Activated naive CD4-positive, alpha-beta T cell treated with anti-CD3 and anti-CD28 coated beads, Interleukin-2, amount 50 U/mL, for 16 hours (primary cell): ENCODE measurements around the gene CREB5.

Experiments used
- DNase-seq: peaks from one replicate; pipeline ENCODE4 v3.0.0-alpha.2; 2020

Gene CREB5

DNA sequence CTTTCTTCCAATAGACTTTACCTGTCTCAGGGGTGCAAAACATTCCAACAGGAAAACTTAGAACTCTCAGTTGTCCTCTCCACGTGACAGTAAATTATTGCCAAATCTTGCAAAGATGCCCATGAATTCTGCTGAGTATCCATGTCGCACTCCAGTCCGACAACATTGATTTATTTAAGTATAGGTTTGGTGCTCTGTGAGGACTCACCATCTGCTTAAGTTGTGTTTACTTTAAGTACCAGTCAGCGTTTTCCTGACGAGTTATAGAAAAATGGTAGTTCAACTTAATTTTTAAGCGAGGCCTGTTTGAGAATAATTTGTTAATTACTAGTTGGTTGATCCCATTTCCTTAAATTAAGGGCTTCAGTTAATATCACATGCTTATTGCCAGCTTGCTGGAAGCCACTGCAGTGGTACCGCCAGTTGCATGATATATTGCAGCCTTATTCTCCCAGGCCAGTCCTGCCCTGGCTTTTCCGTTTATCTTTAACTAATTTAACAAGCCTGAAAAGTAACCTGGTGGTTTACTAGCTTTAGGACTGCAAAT, 27.8 kb downstream of the CREB5 start:
- DNase-seq: no peak

DNA sequence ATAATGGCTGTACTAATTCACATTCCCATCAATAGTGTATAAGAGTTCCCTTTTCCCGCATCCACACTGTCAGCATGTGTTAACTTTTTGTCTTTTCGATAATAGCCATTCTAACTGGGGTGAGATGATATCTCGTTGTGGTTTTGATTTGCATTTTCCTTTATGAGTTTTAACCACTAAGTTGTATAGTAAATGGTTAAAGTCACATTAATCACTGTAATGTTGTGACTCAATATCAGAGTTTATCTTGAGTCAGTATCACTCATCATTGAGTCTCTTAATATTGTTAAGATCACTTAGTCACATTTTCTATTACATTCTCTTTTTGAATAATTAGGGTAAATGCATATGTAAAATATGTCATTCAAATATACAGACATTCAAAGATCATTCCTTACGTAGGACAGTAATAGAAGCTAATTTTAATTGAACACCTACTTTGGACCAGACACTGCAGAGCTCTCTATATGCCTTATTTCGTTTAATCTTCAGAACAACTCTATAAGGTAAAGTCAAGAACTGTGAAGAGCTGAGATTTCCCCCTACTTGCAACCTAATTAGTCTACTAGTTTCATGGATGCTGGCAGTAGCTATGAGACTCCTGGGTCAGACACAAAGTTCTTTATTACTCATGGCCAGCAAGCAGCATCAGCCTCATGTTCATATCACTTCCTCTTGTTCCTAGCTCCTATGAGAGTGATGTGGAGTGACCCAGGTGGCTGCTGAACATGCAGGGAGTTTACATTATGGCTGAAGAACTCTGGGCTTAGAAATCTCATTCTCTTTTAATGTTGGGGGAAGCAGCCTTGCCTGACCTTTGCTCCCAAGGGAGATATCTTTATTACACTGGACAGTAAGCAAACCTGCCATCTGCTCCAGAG, 30.5 kb downstream of the CREB5 start:
- DNase-seq: no peak

DNA sequence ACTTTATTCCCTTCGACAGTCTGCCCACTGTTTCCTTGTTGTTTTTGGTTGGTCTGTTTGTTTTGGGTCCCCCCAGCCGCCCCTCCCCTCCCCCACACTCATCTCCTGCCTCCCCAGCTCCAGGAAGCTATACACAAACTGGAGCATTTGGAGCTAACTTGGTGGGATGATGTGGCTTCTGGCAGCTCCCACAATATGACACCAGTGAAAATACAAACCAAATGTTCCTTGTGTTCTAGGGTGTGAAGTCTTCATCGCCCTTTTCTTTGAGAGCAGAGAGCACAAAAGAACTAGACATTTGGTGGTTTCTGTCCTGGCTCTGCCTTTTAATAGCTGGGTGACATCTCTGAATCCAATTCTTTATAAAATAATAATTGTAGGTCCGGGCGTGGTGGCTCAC, 33.8 kb downstream of the CREB5 start:
- no peak for DNase-seq

DNA sequence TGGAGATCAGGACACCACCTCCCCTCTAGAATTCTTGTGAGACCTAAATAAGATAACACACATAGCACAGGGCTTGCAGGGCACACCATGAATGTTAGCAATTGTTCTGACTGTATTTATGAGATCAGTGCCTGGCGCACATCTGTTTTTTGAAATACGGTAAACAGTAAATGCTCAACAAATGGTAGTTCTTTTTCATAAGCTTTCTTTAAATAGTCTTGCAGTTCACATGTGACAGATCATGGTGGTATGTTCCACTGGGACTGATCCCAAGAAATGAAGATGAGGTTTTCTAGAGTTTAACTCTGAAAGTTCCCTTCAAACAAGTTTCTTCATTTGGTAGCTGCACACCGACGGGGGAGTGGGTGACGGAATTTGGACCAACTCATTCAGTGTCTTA, 34.8 kb downstream of the CREB5 start:
- DNase-seq: no peak

DNA sequence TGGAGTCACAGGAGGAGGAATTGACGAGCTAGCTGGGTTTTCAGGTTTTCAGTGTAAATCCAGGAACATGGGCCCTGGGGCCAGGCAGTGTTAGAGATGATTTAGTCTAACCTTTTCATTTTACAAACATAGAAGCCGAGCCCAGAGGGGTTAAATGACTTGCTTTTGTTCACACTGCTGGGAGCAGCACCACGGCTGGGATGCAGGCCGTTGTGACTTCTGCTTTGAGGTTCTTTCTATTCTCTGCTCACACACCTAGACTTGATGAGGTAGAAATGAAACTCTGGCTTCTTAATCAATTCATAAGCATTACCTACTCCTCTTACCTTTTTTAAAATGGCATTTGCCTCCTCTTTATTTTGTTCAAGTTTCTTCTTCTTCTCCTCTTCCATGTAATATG, 36.4 kb downstream of the CREB5 start:
- no peak for DNase-seq

DNA sequence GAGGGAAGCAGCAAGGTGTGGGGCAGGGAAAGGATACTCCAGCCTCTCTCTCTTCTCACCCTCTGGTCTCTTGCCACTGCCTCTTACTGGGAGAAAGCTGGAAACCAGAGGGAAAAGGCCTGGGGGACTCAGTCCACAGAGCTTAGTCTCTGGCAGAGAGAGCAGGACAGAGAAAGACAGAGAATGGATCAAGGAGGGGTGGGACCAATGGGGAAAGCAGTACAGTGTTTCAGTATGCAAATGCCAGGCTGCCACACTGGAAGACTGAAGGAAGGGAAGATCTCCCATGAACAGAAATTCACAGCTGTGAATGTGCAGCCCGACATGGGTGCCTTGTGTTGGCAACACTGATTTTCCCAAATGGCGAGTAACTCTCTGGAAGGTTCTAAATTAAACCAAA, 40.4 kb downstream of the CREB5 start:
- DNase-seq: no peak

DNA sequence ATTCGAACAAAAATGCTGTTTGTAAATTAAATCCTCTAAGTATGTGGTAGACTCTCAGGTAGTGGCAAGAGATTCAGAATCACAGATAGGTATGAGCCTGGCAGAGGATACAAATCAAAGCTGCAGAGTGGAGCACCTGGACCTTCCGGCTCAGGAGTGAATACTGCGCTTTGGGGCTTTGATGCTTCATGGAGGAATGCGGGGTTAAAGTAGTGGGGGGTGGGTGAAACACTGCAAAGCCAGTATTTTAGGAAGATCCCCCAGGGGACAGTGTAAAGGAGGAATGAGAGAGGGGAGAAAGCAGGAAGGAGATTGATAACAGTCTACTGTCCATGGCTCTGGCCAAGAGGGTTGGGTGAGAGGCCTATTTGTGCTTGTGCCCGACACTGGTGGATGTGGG, 43.2 kb downstream of the CREB5 start:
- no peak for DNase-seq

DNA sequence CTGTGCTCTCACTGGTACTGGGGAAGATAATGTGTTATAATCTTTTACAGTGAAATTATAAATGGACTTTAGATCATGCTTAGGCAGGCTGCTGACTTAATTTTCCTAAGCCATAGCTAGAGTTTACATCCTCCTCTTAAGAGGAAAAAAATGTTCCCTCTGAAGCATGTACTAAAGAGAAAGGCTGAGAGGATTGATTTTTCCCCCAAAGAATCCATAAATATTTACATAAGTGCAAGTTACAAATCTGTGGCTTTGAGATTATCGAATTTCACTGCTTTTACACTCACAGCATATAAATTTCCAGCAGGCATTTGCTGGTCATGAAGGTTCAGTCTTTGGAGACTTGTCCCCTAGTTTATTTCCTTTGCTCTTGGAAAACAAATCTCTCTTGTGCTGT, 43.7 kb downstream of the CREB5 start:
- no peak for DNase-seq

DNA sequence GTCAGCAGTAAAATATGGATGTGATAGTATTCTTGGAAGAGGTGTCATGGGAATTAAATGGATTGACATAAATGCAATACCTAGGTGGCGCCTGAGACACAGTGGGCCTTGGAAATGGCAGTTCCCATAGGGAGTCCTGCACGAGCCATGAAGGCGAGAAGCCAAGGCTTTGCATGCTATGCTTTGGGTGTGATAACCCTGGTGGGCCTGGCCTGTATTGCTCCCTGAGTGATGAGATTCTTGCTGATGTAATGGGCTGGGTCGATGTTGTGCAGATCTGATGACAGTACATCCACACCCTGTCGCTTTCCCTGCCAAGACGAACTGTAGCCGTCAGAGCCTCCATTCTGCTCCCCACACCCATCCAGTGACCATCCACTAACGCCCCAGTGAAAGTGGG, 46.4 kb downstream of the CREB5 start:
- DNase-seq: no peak

DNA sequence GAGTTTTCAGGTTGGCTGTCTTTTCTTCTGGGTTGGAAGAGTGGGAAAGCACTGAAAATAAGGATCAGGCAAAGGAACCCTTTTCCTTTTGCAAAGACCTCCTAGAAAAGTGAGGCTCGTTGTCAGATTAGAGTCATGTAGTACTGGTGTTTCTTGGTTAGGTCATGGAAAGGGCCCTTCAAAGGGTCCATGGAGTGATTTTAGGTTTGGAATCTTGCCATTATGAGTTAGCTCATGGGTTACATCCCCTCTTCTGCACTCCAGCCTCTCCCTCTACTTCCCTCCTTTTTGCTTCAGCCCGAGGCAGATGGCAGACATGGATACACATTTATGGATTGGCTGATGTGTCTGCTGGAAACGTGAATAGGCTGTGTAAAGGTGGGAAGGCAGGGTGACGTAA, 47.0 kb downstream of the CREB5 start:
- no peak for DNase-seq

DNA sequence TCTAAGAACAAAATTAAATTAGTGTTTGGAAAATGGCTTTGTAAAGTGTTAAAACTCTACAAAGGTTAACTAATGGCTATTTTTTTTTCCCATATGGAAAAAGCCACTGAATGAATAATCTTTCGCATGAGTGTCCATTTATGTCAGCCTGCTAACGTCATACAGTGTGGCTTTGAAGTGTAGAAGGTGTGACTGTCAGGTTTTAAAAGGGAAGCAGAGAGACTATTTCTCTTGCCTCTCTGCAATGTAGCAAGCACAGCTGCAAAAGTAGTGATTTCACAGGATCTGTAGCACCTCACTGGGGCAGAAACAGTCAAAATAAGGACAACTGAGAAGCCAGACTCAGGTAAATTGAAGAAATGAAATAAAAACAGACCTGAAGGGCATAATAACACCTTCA, 53.4 kb downstream of the CREB5 start:
- DNase-seq: no peak

DNA sequence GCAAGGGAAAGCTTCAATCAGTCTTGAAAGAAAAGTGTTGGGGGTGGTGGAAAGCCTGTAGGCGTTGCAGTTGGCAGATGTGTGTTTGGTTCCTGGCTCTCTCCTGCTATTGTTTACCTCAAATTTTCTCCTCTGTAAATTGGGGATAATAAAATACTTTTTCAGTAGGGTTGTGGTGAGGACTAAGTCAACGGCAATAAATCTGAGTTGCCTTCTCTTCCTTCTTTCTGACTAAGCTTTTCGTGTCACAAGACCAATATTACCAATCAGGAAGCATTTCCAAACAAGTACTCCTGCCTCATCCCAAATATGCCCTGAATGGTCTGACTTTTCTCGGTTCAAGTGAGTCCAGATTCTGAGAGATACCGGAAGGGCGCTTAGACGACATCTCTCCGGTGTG, 54.0 kb downstream of the CREB5 start:
- DNase-seq: no peak

DNA sequence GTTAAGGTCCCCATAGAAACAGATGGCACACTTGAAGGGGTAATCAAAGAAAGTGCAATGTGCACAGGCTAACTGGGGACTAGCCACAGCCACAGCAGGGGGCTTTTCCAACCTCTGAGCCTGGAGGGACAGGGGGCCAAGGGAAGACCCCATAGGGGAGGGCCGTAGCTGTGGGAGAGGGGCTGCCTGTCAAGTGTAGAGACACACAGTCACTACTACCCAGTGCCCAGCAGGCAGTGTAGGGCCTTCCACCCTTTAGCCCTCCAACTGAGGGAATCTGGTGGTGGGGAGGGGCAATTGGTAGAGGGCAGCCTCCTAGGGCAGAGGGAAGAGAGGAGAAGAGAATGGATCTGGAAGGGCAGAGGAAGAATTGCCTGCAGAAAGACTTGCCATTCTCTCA, 54.6 kb downstream of the CREB5 start:
- DNase-seq: no peak

DNA sequence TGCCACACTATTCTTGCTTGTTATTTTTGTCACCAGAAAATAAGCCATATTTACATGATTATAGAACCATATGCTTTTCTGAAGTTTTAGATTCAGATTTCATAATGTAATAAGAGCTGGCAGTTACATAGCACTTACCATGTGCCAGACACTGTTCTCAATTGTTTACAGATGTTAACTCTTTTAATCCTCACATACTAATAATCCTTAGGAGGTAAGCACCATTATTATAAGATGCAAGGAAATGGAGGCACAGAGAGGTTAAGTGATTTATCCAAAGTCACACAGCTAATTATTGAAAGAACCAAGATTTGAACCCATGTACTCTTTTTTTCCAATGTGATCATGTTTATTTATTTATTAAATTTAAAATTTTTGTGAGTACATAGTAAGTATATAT, 57.2 kb downstream of the CREB5 start:
- no peak for DNase-seq

DNA sequence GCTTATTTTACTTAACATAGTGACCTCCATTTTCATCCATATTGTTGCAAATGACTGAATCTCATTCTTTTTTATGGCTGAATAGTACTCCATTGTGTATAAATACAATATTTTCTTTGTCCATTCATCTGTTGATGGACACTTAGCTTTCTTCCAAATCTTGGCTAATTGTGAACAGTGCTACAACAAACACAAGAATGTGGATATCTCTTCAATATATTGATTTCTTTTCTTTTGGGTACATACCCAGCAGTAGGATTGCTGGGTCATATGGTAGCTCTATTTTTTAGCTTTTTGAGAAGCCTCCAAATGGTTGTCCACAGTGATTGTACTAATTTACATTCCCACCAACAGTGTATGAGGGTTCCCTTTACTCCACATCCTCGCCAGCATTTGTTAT, 58.0 kb downstream of the CREB5 start:
- DNase-seq: no peak

DNA sequence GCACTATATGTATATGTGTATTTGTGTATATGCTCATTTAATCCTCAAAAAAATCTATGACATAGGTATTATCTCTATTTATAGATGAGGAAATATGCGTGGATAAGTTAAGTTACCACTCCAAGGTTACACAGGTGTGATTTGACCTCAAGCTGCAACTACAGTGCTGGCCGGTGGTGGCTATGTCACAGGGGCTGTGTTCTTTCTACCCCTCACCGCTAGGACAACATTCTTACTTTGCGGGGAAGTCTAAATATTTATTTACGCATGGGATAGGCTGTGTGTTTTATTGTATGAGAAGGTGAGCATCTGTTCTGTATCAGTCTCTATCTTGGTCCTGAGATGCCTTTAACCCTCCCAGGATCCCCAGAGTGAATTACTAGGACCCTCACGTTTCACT, 60.0 kb downstream of the CREB5 start:
- DNase-seq: no peak

DNA sequence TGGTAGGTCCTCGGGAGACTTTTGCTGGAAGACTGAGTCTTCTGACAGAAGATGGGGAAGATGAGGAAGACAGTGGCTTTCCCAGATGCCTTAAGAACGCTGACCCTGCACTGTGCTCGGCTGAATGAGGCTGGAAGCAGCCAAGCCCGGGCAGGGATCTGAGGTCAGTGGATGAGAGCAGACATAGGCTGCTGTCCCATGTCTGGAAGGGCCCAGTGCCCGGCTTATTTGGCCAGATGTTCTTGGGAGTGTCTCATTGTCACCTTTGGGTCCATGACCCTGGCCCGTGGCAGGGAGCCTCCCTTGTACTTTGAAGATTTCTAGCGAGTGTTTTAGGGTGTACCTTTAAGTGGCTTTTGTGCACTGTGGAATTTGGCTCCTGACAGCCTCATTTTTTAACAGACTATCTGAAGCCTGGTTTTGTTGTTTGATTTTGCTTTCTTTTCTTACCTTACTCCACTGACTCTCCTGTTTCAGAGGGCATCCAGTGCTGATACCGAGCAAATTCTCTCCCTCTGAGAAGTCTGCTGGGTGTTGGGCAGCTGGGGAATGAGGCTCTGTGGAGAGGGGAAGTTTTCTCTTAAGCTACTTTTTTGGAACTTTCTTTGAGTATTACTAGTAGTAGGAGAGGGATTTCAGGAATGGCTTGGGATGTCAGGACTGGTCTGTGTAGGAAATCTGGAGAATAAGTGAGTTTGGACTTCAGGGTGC, 61.4 kb downstream of the CREB5 start:
- no peak for DNase-seq

DNA sequence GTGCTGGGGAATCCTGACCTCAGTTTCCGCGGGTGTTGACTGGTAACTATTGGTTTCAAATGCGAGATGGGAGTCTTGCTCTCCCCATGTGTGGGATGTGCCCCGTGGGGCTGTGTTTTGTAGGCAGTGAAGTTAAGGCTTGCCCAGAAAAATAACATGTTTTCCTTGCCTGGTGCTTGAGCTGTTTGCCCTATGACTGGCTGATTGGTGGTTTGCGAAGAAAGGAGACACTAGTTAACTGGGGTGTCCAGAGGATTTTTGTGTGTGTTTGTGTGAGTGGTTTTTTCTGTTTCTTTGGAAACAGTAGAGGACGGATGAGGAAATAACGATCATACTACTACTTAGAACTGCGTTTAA, 61.9 kb downstream of the CREB5 start:
- DNase-seq: no peak

DNA sequence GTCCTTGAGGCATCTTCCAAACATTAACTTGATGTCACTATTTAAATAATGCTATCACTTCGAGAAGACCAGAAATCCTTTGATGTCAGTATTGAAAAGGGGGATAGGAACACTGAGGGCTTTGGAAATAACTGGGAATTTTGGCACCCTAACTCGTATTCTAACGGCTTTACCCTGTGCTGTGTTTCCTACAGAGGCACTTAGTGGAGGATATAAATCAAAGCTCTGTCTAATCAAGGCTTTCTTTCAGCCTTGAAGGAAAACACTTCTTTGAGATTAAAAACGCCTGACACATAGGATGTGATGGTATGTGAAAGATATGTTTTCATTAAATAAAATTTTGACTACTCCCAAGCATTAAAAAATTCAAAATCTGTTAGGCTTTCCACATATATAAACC, 62.3 kb downstream of the CREB5 start:
- DNase-seq: no peak

DNA sequence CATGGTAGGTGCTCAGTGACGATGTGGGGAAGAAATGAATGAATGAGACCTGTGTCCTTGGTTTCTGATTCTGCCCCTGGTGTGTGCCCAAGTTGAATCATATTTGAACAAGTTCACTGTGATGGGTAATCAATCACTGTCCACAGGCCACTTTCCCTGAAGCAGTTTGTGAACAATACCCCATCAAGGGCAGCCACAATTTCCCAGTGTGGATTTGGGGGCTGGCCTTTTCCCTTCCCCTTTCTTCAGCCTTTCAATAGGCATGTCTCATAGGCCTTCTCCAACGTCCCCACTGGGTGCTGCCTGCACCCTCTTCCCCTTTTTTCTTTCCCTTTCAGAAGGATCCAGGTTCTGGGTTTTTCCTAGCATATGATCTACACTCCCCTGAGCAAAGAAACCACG, 64.7 kb downstream of the CREB5 start:
- DNase-seq: no peak

DNA sequence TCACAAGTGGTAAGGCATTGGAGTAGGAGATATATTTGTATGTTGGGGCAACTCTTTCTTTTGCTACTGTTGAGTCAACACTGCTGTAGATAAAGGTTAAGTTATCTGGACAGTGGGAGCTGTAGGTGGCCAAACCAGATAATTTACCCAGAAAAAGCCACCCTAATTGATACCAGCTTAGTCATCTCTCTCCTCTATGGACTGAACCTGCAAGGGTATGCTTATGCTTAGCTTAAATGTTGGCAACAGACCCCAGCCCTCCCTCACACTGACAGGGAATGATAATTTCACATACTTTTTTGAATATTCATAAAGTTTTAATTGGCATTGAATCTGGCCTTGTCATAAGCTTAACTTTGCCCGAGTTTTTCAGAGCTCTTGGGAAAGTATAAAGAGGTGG, 66.3 kb downstream of the CREB5 start:
- no peak for DNase-seq

DNA sequence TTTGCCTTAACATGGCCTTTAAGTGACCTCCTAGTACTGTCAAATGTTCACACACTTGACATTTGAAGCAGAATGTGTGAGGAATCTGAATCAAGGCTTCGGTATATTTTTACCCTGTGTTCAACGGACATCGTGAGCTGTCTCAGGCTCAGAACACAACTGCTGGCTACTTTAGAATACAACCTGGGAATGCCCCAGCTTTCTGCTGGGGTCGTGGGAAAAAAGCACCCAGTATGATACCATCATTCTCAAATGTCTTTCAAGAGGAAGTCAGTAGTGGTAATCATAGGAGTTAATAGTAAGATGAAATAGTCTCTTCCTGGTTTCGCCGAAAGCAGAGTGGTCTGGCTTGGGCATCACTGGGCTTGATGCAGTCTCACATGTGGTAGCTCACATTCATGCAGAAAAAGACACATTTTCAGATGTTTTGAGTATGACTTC, 67.2 kb downstream of the CREB5 start:
- DNase-seq: no peak

DNA sequence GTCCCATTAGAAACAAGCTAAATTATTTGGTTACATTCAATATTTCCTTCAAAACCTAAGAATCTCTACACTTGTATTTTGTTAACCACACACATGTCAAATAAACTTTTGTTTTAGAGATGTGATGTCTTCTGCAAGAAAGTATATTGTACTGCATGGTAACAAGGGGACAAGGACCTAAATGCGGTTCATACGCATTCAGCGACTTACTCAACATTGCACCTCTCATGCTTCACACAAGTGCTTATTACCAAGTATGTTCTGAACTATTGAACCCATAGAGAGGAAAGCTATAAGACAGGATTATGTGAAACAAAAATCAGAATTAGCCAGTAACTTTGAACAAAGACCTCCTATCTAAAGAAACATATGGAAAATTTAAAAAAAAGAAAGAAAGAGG, 68.3 kb downstream of the CREB5 start:
- no peak for DNase-seq
